Activated CD8-positive, alpha-beta T cell treated with anti-CD3 and anti-CD28 coated beads, Interleukin-2, amount 10 ng/mL, durations not matched to agents 7 days and 5 days (primary cell): ENCODE results near the gene BCAS3. TPM values are rescaled to one million over a fixed set of nuclear protein-coding genes. Genes with fewer than 3 reads are reported as not detected.

Experiments
- ATAC-seq: fragments of 150-1000 bp; cut with Tn5 transposase; one replicate; pipeline ENCODE4 v1.10.0; 2021; ENCODE audit warnings: moderate library complexity
- CTCF ChIA-PET: fragments of 350-600 bp; sonication (Branson Sonifier 250); formaldehyde crosslinking; loops from one replicate; lab custom pipeline; 2021; ENCODE audit warnings: antibody characterized with exemption; lab: Charles Lee
- POLR2A ChIA-PET: fragments of 350-600 bp; sonication (Branson Sonifier 250); formaldehyde crosslinking; loops from one replicate; lab custom pipeline; 2021; ENCODE audit warnings: antibody characterized with exemption; lab: Charles Lee
- DNase-seq: peaks from one replicate; pipeline ENCODE4 v3.0.0-alpha.2; 2020
- H3K27ac Mint-ChIP-seq: one replicate; pipeline ENCODE4 v1.8.0; 2021; ENCODE audit warnings: mild to moderate bottlenecking, mixed read lengths
- H3K27me3 Mint-ChIP-seq: one replicate; pipeline ENCODE4 v1.8.0; 2021; ENCODE audit warnings: low read depth, mixed read lengths
- H3K36me3 Mint-ChIP-seq: one replicate; pipeline ENCODE4 v1.8.0; 2021; ENCODE audit warnings: low read depth, mixed read lengths
- H3K4me1 Mint-ChIP-seq: one replicate; pipeline ENCODE4 v1.8.0; 2021; ENCODE audit warnings: low read depth, mixed read lengths
- H3K4me3 Mint-ChIP-seq: one replicate; pipeline ENCODE4 v1.8.0; 2021; ENCODE audit warnings: mild to moderate bottlenecking, mixed read lengths
- H3K9me3 Mint-ChIP-seq: one replicate; pipeline ENCODE4 v1.8.0; 2022; ENCODE audit warnings: mixed read lengths; ENCODE audit not compliant: insufficient read depth
- total RNA-seq, 2 experiments: library from RNA; stranded (reverse); gene quantifications; one replicate each; pipeline ENCODE4 v1.2.3, GENCODE V29; 2021

The BCAS3 gene
- total RNA-seq, 2 experiments from 2014 or later, result 13.0 to 16.3 TPM

DNA sequence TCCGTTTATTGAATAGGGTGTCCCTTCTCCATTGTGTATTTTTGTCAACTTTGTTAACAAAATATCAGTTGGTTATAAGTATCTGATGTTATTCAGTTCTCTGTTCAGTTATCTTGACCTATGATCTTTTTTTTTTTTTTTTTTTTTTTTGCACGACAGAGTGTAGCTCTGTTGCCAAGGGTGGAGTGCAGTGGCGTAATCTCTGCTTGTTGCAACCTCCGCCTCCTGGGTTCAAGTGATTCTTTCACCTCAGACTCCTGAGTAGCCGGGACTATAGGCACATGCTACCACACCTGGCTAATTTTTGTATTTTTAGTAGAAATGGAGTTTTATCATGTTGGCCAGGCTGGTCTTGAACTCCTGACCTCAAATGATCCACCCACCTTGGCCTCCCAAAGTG is 215.8 kb downstream of the BCAS3 start:
- Mint-ChIP-seq H3K27ac (no peak overlapping the region), H3K36me3 (peaks cover 2% of the 10 kb centered on the region), H3K4me1 (no peaks in the 10 kb centered on the region), H3K9me3 (peaks cover 17% of the 10 kb centered on the region), H3K4me3 (no peak overlapping the region), H3K27me3 (no peaks in the 10 kb centered on the region)
- ChIA-PET CTCF (no interaction called here), POLR2A (no interaction called here)
- ATAC-seq (no peak), DNase-seq (no peak)

GRCh38 chr17:60896996-60897395 is 219.3 kb downstream of the BCAS3 start:
- CTCF ChIA-PET, result no interaction called here

DNA sequence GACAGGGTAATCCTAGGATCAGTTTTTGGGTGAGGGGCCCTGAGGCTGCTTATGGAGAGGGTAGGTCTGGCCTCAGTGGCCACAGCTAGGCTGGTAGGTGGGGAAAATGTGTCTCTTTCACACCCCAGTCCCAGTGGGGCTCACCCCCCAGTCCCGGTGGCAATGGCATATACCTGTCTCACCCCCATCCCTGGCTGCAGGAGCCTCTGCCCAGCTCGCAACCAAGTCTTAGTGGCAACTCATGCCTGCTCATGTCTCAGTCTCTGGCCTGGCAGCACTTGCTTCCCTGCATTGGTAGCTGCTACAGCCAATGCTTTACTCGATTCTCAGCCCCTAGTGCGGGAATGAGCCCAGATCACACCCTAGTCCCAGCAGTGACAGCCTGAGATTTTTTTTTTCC is 221.5 kb downstream of the BCAS3 start:
- no peak overlapping the region for H3K27ac Mint-ChIP-seq
- CTCF ChIA-PET, result no interaction called here
- no peak for DNase-seq
- no peak for ATAC-seq
- H3K27me3 Mint-ChIP-seq, result no peaks in the 10 kb centered on the region
- peaks cover 12% of the 10 kb centered on the region for H3K9me3 Mint-ChIP-seq
- H3K36me3 Mint-ChIP-seq, result peaks cover 2% of the 10 kb centered on the region
- POLR2A ChIA-PET, result no interaction called here
- no peaks in the 10 kb centered on the region for H3K4me1 Mint-ChIP-seq
- no peak overlapping the region for H3K4me3 Mint-ChIP-seq

More at GRCh38 chr17:60896996-60897395, 219.3 kb downstream of the BCAS3 start:
- Mint-ChIP-seq H3K27me3 (no peaks in the 10 kb centered on the region), H3K9me3 (peaks cover 17% of the 10 kb centered on the region), H3K36me3 (peaks cover 2% of the 10 kb centered on the region), H3K4me3 (no peak overlapping the region), H3K27ac (no peak overlapping the region), H3K4me1 (no peaks in the 10 kb centered on the region)
- ATAC-seq (no peak), DNase-seq (no peak)
- POLR2A ChIA-PET, result no interaction called here

GRCh38 chr17:60900688-60901087 is 223.0 kb downstream of the BCAS3 start:
- ChIA-PET POLR2A (no interaction called here), CTCF (no interaction called here)

GRCh38 chr17:60901242-60901641 is 223.6 kb downstream of the BCAS3 start:
- Mint-ChIP-seq H3K4me1 (no peaks in the 10 kb centered on the region), H3K9me3 (peaks cover 12% of the 10 kb centered on the region), H3K36me3 (peaks cover 2% of the 10 kb centered on the region), H3K27me3 (no peaks in the 10 kb centered on the region), H3K27ac (no peak overlapping the region), H3K4me3 (no peak overlapping the region)
- ChIA-PET POLR2A (no interaction called here), CTCF (no interaction called here)
- DNase-seq (no peak), ATAC-seq (no peak)

More at GRCh38 chr17:60900688-60901087, 223.0 kb downstream of the BCAS3 start:
- Mint-ChIP-seq H3K36me3 (peaks cover 2% of the 10 kb centered on the region), H3K27ac (no peak overlapping the region), H3K9me3 (peaks cover 12% of the 10 kb centered on the region), H3K27me3 (no peaks in the 10 kb centered on the region), H3K4me1 (no peaks in the 10 kb centered on the region), H3K4me3 (no peak overlapping the region)
- DNase-seq, result no peak
- no peak for ATAC-seq

- H3K9me3 Mint-ChIP-seq, result peaks cover 12% of the 10 kb centered on the region
- H3K27me3 Mint-ChIP-seq, result no peaks in the 10 kb centered on the region
- H3K4me1 Mint-ChIP-seq, result no peaks in the 10 kb centered on the region
- no peak overlapping the region for H3K27ac Mint-ChIP-seq
- POLR2A ChIA-PET, result no interaction called here
- CTCF ChIA-PET, result no interaction called here
- no peak overlapping the region for H3K4me3 Mint-ChIP-seq
- DNase-seq, result no peak
- ATAC-seq, result no peak
- peaks cover under 1% of the 10 kb centered on the region for H3K36me3 Mint-ChIP-seq
These were observed 224.2 kb downstream of the BCAS3 start for GRCh38 chr17:60901806-60902205.

DNA sequence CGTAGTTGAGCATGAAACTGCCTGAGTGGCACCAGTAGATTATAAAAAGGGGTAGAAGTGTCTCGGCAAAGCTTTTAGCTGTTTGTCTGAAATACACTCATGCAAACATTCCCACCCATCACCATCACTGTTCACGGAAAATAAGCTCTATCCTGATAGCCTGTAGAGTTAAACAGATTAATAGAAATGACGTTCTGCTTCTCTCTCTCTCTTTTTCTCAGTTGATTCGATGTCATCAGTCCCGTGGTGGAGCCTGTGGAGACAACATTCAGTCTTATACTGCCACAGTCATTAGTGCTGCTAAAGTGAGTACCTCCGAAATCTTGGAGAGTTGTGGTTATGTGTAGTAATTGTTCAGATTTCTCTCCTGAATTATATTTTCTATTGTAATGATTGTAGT is 224.7 kb downstream of the BCAS3 start:
- no peak overlapping the region for H3K4me3 Mint-ChIP-seq
- ATAC-seq (no peak), DNase-seq (no peak)
- no peaks in the 10 kb centered on the region for H3K4me1 Mint-ChIP-seq
- ChIA-PET POLR2A (no interaction called here), CTCF (no interaction called here)
- H3K27ac Mint-ChIP-seq, result no peak overlapping the region
- no peaks in the 10 kb centered on the region for H3K27me3 Mint-ChIP-seq
- no peaks in the 10 kb centered on the region for H3K36me3 Mint-ChIP-seq
- peaks cover 7% of the 10 kb centered on the region for H3K9me3 Mint-ChIP-seq

DNA sequence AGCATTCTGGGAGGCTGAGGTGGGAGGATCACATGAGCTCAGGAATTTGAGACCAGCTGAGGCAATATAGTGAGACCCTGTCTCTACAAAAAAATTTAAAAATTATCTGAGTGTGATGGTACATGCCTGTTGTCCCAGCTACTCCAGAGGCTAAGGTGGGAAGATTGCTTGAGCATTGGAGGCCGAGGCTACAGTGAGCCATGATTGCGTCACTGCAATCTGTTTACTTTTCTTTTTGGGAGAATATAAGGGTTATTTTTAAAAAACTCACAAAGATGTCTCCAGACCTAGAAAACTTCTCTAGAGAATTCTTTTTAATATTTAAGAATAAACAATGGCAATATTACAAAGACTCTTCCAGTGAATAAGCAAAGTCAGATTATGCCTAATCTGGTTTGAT is 226.9 kb downstream of the BCAS3 start:
- ATAC-seq, result no peak

GRCh38 chr17:60905709-60906108 is 228.1 kb downstream of the BCAS3 start:
- H3K4me1 Mint-ChIP-seq, result no peaks in the 10 kb centered on the region
- no peaks in the 10 kb centered on the region for H3K36me3 Mint-ChIP-seq
- H3K9me3 Mint-ChIP-seq, result no peaks in the 10 kb centered on the region
- ChIA-PET CTCF (no interaction called here), POLR2A (interaction anchor here (0.8 kb wide), 1 partner anchor 90 kb away, joined by 3 read pairs; no protein-coding TSS in a partner anchor)
- H3K27me3 Mint-ChIP-seq, result no peaks in the 10 kb centered on the region
- ATAC-seq (no peak), DNase-seq (no peak)
- H3K27ac Mint-ChIP-seq, result no peak overlapping the region
- H3K4me3 Mint-ChIP-seq, result no peak overlapping the region

More for the DNA sequence above, 226.9 kb downstream of the BCAS3 start:
- Mint-ChIP-seq H3K9me3 (no peaks in the 10 kb centered on the region), H3K36me3 (no peaks in the 10 kb centered on the region), H3K4me1 (no peaks in the 10 kb centered on the region), H3K4me3 (no peak overlapping the region), H3K27me3 (no peaks in the 10 kb centered on the region), H3K27ac (no peak overlapping the region)
- DNase-seq, result no peak
- POLR2A ChIA-PET, result no interaction called here
- CTCF ChIA-PET, result no interaction called here

DNA sequence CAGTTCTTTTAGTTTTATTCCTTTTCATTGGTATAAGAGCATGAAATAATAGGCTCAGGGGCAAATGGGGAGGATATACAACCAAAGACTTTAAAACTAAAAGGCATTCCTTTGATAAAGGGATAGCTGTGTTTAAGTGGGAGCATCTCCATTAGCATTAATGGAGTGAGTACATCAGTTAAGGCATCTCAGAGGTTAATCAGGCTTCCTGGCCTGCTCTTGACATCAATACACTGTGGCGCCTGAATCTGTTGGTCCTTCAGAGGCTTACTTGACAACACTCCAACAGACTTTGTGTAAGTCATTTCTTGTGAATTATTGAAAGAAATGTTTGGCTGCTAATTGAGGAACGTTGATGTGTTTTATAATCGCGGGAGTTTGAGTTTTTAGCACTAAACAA is 230.7 kb downstream of the BCAS3 start:
- Mint-ChIP-seq H3K27ac (no peak overlapping the region), H3K4me3 (no peak overlapping the region), H3K9me3 (no peaks in the 10 kb centered on the region), H3K27me3 (no peaks in the 10 kb centered on the region), H3K36me3 (no peaks in the 10 kb centered on the region), H3K4me1 (no peaks in the 10 kb centered on the region)
- CTCF ChIA-PET, result no interaction called here
- ATAC-seq (no peak), DNase-seq (no peak)
- POLR2A ChIA-PET, result no interaction called here

- Mint-ChIP-seq H3K9me3 (no peaks in the 10 kb centered on the region), H3K27me3 (no peaks in the 10 kb centered on the region), H3K4me1 (no peaks in the 10 kb centered on the region), H3K36me3 (no peaks in the 10 kb centered on the region), H3K4me3 (no peak overlapping the region), H3K27ac (no peak overlapping the region)
- ATAC-seq (no peak), DNase-seq (no peak)
- CTCF ChIA-PET, result no interaction called here
- POLR2A ChIA-PET, result no interaction called here
These were observed 231.8 kb downstream of the BCAS3 start for GRCh38 chr17:60909405-60909804.

GRCh38 chr17:60910415-60910814 is 232.8 kb downstream of the BCAS3 start:
- no peaks in the 10 kb centered on the region for H3K36me3 Mint-ChIP-seq
- H3K27me3 Mint-ChIP-seq, result no peaks in the 10 kb centered on the region
- ATAC-seq (no peak), DNase-seq (no peak)
- H3K4me1 Mint-ChIP-seq, result no peaks in the 10 kb centered on the region
- ChIA-PET POLR2A (no interaction called here), CTCF (no interaction called here)
- no peak overlapping the region for H3K4me3 Mint-ChIP-seq
- no peaks in the 10 kb centered on the region for H3K9me3 Mint-ChIP-seq
- no peak overlapping the region for H3K27ac Mint-ChIP-seq

DNA sequence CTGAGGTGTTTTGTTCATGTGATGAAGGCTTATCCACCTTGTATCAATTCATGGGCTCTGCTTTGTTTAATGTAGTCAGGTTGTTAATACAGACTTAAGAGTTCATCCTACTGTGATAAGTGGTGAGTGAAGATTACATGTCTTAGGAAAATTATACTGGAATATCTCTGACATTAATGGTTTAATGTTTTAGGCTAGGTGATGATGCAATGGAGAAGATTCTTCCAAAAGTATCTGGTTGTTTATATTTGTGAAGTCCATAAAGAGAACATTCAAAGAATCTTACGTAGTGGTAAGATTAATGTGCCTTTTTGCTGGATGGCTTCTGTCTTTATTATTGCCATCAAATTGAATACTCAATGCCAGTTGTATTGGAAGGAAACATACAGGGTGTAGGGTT is 236.4 kb downstream of the BCAS3 start:
- no peak overlapping the region for H3K4me3 Mint-ChIP-seq
- no peaks in the 10 kb centered on the region for H3K36me3 Mint-ChIP-seq
- ChIA-PET CTCF (no interaction called here), POLR2A (no interaction called here)
- H3K9me3 Mint-ChIP-seq, result peaks cover 5% of the 10 kb centered on the region
- H3K27ac Mint-ChIP-seq, result no peak overlapping the region
- DNase-seq, result no peak
- no peaks in the 10 kb centered on the region for H3K27me3 Mint-ChIP-seq
- ATAC-seq, result no peak
- no peaks in the 10 kb centered on the region for H3K4me1 Mint-ChIP-seq
